ENCODE data around the gene NAA80. TPM values are rescaled to one million over a fixed set of nuclear protein-coding genes. Genes with fewer than 3 reads are reported as not detected.

The NAA80 gene
- total and polyA plus RNA-seq, 8 donors: 2.6 to 15.6 (median 5.2) TPM

GRCh38 chr3:50330330-50330729 is 31.1 kb upstream of the NAA80 start:
- Histone ChIP-seq H3K4me1 (peaks cover 18 to 37% (median 23%) of the 10 kb centered on the region in 3 donors), H3K4me3 (no peak overlapping the region), H3K27ac (no peak overlapping the region), H3K9me3 (no peaks in the 10 kb centered on the region), H3K36me3 (peaks cover 8 to 34% (median 22%) of the 10 kb centered on the region in 3 donors), H3K27me3 (no peaks in the 10 kb centered on the region)
- FAIRE-seq (no peak), ATAC-seq (no peak), DNase-seq (peak in 1 of 6 donors; percentile 47)
- intact Hi-C loops (cut with DNase I): no loop called here
- WGBS, 2 donors: 90 to 92% methylated on average over 10 of the region's 10 CpGs
- TF ChIP-seq, protein P1, sequence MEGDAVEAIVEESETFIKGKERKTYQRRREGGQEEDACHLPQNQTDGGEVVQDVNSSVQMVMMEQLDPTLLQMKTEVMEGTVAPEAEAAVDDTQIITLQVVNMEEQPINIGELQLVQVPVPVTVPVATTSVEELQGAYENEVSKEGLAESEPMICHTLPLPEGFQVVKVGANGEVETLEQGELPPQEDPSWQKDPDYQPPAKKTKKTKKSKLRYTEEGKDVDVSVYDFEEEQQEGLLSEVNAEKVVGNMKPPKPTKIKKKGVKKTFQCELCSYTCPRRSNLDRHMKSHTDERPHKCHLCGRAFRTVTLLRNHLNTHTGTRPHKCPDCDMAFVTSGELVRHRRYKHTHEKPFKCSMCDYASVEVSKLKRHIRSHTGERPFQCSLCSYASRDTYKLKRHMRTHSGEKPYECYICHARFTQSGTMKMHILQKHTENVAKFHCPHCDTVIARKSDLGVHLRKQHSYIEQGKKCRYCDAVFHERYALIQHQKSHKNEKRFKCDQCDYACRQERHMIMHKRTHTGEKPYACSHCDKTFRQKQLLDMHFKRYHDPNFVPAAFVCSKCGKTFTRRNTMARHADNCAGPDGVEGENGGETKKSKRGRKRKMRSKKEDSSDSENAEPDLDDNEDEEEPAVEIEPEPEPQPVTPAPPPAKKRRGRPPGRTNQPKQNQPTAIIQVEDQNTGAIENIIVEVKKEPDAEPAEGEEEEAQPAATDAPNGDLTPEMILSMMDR (IDR thresholded peaks at IDR 0.05): no peak

- H3K27me3 ChIP-seq: no peaks in the 10 kb centered on the region
- DNase-seq: peak; percentile 95 to 99 (median 98)
- 1% methylated on average over 38 to 55 of the region's 55 CpGs for WGBS, 2 donors
- peak; percentile 93 to 96 (median 94) for ATAC-seq
- intact Hi-C loops (cut with DNase I): loop anchor here in 1 of 3 donors (10.0 kb wide), 1 partner anchor 73 kb away; no protein-coding TSS in a partner anchor
- TF ChIP-seq, protein P1 (IDR thresholded peaks at IDR 0.05): no peak
- H3K4me1 ChIP-seq: peaks cover 5 to 15% (median 8%) of the 10 kb centered on the region in 3 donors
- H3K27ac ChIP-seq: peak within 1 kb of the TSS; percentile 61 to 86 (median 80)
- FAIRE-seq: peak; percentile 53
- H3K4me3 ChIP-seq: peak within 1 kb of the TSS; percentile 87 to 100 (median 94)
- H3K36me3 ChIP-seq: peaks cover 8 to 35% (median 22%) of the 10 kb centered on the region in 3 donors
- no peaks in the 10 kb centered on the region for H3K9me3 ChIP-seq
These were observed 28.9 kb upstream of the NAA80 start, which contains the start of gene TUSC2 for GRCh38 chr3:50327943-50328691. TUSC2 (minus strand) TSS chr3:50328223; CDS start chr3:50328099, 124 bp downstream.

DNA sequence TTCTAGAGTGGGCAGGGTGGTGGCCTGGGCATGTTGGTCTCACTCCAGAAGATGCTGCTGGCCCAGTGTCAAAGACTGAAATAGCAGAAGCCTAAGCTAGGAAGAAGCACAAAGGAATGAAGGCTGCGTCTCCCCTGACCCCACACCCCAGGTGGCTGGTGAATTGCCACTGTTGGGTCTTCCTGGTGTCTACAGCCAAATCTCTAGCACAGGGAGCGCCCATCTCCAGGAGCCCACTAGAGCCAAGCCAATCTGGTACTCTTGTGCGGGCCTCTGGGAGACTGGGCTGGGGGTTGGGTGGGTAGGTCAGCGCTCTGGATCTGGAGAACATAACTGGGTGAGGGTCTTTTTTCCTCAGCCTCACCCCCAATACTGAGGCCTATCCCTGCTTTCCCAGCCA is 27.9 kb upstream of the NAA80 start:
- DNase-seq: peak in 2 of 6 donors; percentile 27 to 33
- no peak for FAIRE-seq
- H3K27me3 ChIP-seq: no peaks in the 10 kb centered on the region
- peak overlapping the region; percentile 87 to 100 (median 94) for H3K4me3 ChIP-seq
- 58 to 65% methylated on average over 4 of the region's 4 CpGs for WGBS, 2 donors
- peaks cover 8 to 19% (median 12%) of the 10 kb centered on the region in 3 donors for H3K4me1 ChIP-seq
- TF ChIP-seq, protein P1 (IDR thresholded peaks at IDR 0.05): no peak
- peak overlapping the region in 1 of 4 donors; percentile 23 for H3K27ac ChIP-seq
- ATAC-seq: no peak
- intact Hi-C loops (cut with DNase I): loop anchor here in 1 of 3 donors (10.0 kb wide), 1 partner anchor 72 kb away; no protein-coding TSS in a partner anchor
- H3K36me3 ChIP-seq: peaks cover 8 to 31% (median 22%) of the 10 kb centered on the region in 3 donors
- no peaks in the 10 kb centered on the region for H3K9me3 ChIP-seq

GRCh38 chr3:50326182-50326541 is 27.0 kb upstream of the NAA80 start:
- FAIRE-seq: no peak
- no peak overlapping the region for H3K27ac ChIP-seq
- peaks cover 8 to 24% (median 16%) of the 10 kb centered on the region in 3 donors for H3K4me1 ChIP-seq
- intact Hi-C loops (cut with DNase I): loop anchor here in 1 of 3 donors (10.0 kb wide), 1 partner anchor 71 kb away; no protein-coding TSS in a partner anchor
- no peak overlapping the region for H3K4me3 ChIP-seq
- TF ChIP-seq, protein P1 (IDR thresholded peaks at IDR 0.05): no peak
- ATAC-seq: no peak
- H3K36me3 ChIP-seq: peaks cover 8 to 22% (median 17%) of the 10 kb centered on the region in 3 donors
- DNase-seq: peak in 1 of 6 donors; percentile 55
- H3K27me3 ChIP-seq: no peaks in the 10 kb centered on the region
- WGBS, 2 donors: 83 to 84% methylated on average over 8 of the region's 8 CpGs
- no peaks in the 10 kb centered on the region for H3K9me3 ChIP-seq
